Measurements from ENCODE around the gene CADM2. TPM values are rescaled to one million over a fixed set of nuclear protein-coding genes. Genes with fewer than 3 reads are reported as not detected.
A peak's percentile ranks its signal among the peaks of the same experiment; 100 is the strongest.

The CADM2 gene
- total RNA-seq, 1 donor from 2014 or later: 6.8 TPM

- no peaks in the 10 kb centered on the region for H3K36me3 ChIP-seq
- H3K4me1 ChIP-seq: peaks cover 27% of the 10 kb centered on the region
- no peak overlapping the region for H3K27ac Mint-ChIP-seq
- no peak overlapping the region for H3K4me3 Mint-ChIP-seq
- H3K36me3 Mint-ChIP-seq: no peaks in the 10 kb centered on the region
- no peak overlapping the region for H2AFZ ChIP-seq (replicated peaks)
- no peak overlapping the region for H3K9ac ChIP-seq
- no peak for DNase-seq (ENCODE audit: low spot score)
- H3K4me2 ChIP-seq: no peak overlapping the region
- H3K79me2 ChIP-seq (ENCODE audit: low read depth): peaks cover 2% of the 10 kb centered on the region
- H3K27me3 Mint-ChIP-seq (ENCODE audit: insufficient read depth, low read depth): no peaks in the 10 kb centered on the region
- no peaks in the 10 kb centered on the region for H3K27me3 ChIP-seq
- H3K9me3 ChIP-seq (ENCODE audit: low read depth): no peaks in the 10 kb centered on the region
- no peaks in the 10 kb centered on the region for H4K20me1 ChIP-seq (ENCODE audit: low read depth)
- H3K27ac ChIP-seq: no peak overlapping the region
- peaks cover 9% of the 10 kb centered on the region for H3F3A ChIP-seq (ENCODE audit: low read depth)
- H3K9me3 Mint-ChIP-seq: no peaks in the 10 kb centered on the region
- H3K4me3 ChIP-seq: no peak overlapping the region
- H3K4me1 Mint-ChIP-seq: peaks cover 20% of the 10 kb centered on the region
- TF ChIP-seq, protein P1, sequence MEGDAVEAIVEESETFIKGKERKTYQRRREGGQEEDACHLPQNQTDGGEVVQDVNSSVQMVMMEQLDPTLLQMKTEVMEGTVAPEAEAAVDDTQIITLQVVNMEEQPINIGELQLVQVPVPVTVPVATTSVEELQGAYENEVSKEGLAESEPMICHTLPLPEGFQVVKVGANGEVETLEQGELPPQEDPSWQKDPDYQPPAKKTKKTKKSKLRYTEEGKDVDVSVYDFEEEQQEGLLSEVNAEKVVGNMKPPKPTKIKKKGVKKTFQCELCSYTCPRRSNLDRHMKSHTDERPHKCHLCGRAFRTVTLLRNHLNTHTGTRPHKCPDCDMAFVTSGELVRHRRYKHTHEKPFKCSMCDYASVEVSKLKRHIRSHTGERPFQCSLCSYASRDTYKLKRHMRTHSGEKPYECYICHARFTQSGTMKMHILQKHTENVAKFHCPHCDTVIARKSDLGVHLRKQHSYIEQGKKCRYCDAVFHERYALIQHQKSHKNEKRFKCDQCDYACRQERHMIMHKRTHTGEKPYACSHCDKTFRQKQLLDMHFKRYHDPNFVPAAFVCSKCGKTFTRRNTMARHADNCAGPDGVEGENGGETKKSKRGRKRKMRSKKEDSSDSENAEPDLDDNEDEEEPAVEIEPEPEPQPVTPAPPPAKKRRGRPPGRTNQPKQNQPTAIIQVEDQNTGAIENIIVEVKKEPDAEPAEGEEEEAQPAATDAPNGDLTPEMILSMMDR (IDR thresholded peaks at IDR 0.05): no peak
- TF ChIP-seq EZH2phosphoT487 (IDR thresholded peaks at IDR 0.05) (no peak), EZH2 (IDR thresholded peaks at IDR 0.05) (no peak)
Measured at GRCh38 chr3:84977021-84977420, 18.2 kb downstream of the CADM2 start.

GRCh38 chr3:84978843-84979242 lies 20.1 kb downstream of the CADM2 start:
- no peaks in the 10 kb centered on the region for H3K9me3 Mint-ChIP-seq
- H3K27ac Mint-ChIP-seq: no peak overlapping the region
- no peaks in the 10 kb centered on the region for H4K20me1 ChIP-seq (ENCODE audit: low read depth)
- H3K27me3 ChIP-seq: no peaks in the 10 kb centered on the region
- no peak overlapping the region for H3K9ac ChIP-seq
- H3K9me3 ChIP-seq (ENCODE audit: low read depth): no peaks in the 10 kb centered on the region
- peaks cover 2% of the 10 kb centered on the region for H3K79me2 ChIP-seq (ENCODE audit: low read depth)
- no peak for DNase-seq (ENCODE audit: low spot score)
- no peak overlapping the region for H3K4me3 Mint-ChIP-seq
- H3K27me3 Mint-ChIP-seq (ENCODE audit: insufficient read depth, low read depth): no peaks in the 10 kb centered on the region
- H3K4me3 ChIP-seq: no peak overlapping the region
- H3K4me1 Mint-ChIP-seq: peaks cover 21% of the 10 kb centered on the region
- peaks cover 20% of the 10 kb centered on the region for H3F3A ChIP-seq (ENCODE audit: low read depth)
- no peak overlapping the region for H2AFZ ChIP-seq (replicated peaks)
- no peaks in the 10 kb centered on the region for H3K36me3 ChIP-seq
- H3K27ac ChIP-seq: no peak overlapping the region
- H3K4me1 ChIP-seq: peaks cover 35% of the 10 kb centered on the region
- TF ChIP-seq EZH2phosphoT487 (IDR thresholded peaks at IDR 0.05) (no peak), EZH2 (IDR thresholded peaks at IDR 0.05) (no peak)
- TF ChIP-seq, protein P1 (IDR thresholded peaks at IDR 0.05): no peak
- H3K4me2 ChIP-seq: no peak overlapping the region
- H3K36me3 Mint-ChIP-seq: no peaks in the 10 kb centered on the region

GRCh38 chr3:84980011-84980410 lies 21.2 kb downstream of the CADM2 start:
- TF ChIP-seq, protein P1 (IDR thresholded peaks at IDR 0.05): no peak
- no peak for TF ChIP-seq EZH2phosphoT487 (IDR thresholded peaks at IDR 0.05)
- H3K9ac ChIP-seq: no peak overlapping the region
- no peaks in the 10 kb centered on the region for H3K9me3 Mint-ChIP-seq
- no peaks in the 10 kb centered on the region for H3K27me3 Mint-ChIP-seq (ENCODE audit: insufficient read depth, low read depth)
- peak overlapping the region; percentile 44 for H3K27ac Mint-ChIP-seq
- H3K4me3 ChIP-seq: no peak overlapping the region
- H2AFZ ChIP-seq (replicated peaks): no peak overlapping the region
- no peaks in the 10 kb centered on the region for H3K27me3 ChIP-seq
- H4K20me1 ChIP-seq (ENCODE audit: low read depth): peaks cover 11% of the 10 kb centered on the region
- H3K79me2 ChIP-seq (ENCODE audit: low read depth): peaks cover 6% of the 10 kb centered on the region
- H3K4me1 Mint-ChIP-seq: peaks cover 31% of the 10 kb centered on the region
- H3K9me3 ChIP-seq (ENCODE audit: low read depth): no peaks in the 10 kb centered on the region
- H3K36me3 ChIP-seq: no peaks in the 10 kb centered on the region
- H3K4me1 ChIP-seq: peaks cover 38% of the 10 kb centered on the region
- H3K4me3 Mint-ChIP-seq: no peak overlapping the region
- peak; percentile 28 for DNase-seq (ENCODE audit: low spot score)
- no peaks in the 10 kb centered on the region for H3K36me3 Mint-ChIP-seq
- H3F3A ChIP-seq (ENCODE audit: low read depth): peaks cover 31% of the 10 kb centered on the region
- no peak overlapping the region for H3K27ac ChIP-seq
- H3K4me2 ChIP-seq: no peak overlapping the region

Measured in neural progenitor cell (in vitro differentiated cells).